Endothelial cell of umbilical vein (primary cell): ENCODE data around the gene PARP1. TPM values are rescaled to one million over a fixed set of nuclear protein-coding genes. Genes with fewer than 3 reads are reported as not detected.

Source experiments
- BruUV-seq: library from RNA; stranded (reverse); fragments of 400-500 nt; replicated peaks from 2 replicates; lab custom pipeline; 2021; lab: Mats Ljungman, UMichigan
- CTCF ChIA-PET: fragments of 300-600, 350-600 bp; sonication (Branson Sonifier 250); formaldehyde crosslinking; loops from one replicate; lab custom pipeline; 2021; ENCODE audit warnings: antibody characterized with exemption, inconsistent platforms; lab: Charles Lee
- POLR2A ChIA-PET: fragments of 300-600, 350-600 bp; sonication (Branson Sonifier 250); formaldehyde crosslinking; loops from one replicate; lab custom pipeline; 2021; ENCODE audit warnings: antibody characterized with exemption, inconsistent platforms; lab: Charles Lee
- DNase-seq: peaks from one replicate; pipeline ENCODE4 v3.0.0-alpha.2; 2011; ENCODE audit warnings: low read depth, low spot score
- FAIRE-seq: peaks from 2 replicates; lab custom pipeline; 2011; peaks lifted over from hg19 to GRCh38; lab: Jason Lieb, UNC
- H2AFZ ChIP-seq: 2 replicates; pipeline ENCODE4 v1.6.0; 2012; ENCODE audit warnings: low read depth, low read length, control low read depth, inconsistent platforms
- H3K27ac ChIP-seq: 2 replicates; pipeline ENCODE4 v1.5.1; 2011; ENCODE audit warnings: low read depth, mild to moderate bottlenecking, control low read depth, low read length, moderate library complexity; ENCODE audit not compliant: insufficient read depth
- H3K27me3 ChIP-seq, 2 experiments: 2 replicates each; pipeline versions ENCODE4 v1.6.0 to v1.6.1; 2011; ENCODE audit warnings: low read length in 2 of 2, mixed read lengths in 1 of 2; ENCODE audit not compliant: control insufficient read depth in 2 of 2, insufficient read depth in 2 of 2
- H3K36me3 ChIP-seq, 2 experiments: 2 replicates in 1 of 2; 3 replicates in 1 of 2; pipeline ENCODE4 v1.5.1; 2011; ENCODE audit warnings: low read length in 2 of 2, mild to moderate bottlenecking in 1 of 2, moderate library complexity in 1 of 2; ENCODE audit not compliant: control insufficient read depth in 2 of 2, insufficient read depth in 2 of 2; ENCODE audit errors: extremely low read depth in 1 of 2
- H3K4me1 ChIP-seq: 3 replicates; pipeline ENCODE4 v1.5.1; 2011; ENCODE audit warnings: mild to moderate bottlenecking, low read length; ENCODE audit not compliant: control insufficient read depth, insufficient read depth; ENCODE audit errors: extremely low read depth
- H3K4me2 ChIP-seq: 2 replicates; pipeline ENCODE4 v1.6.1; 2011; ENCODE audit warnings: low read length, control low read depth, mixed read lengths; ENCODE audit not compliant: insufficient read depth
- H3K4me3 ChIP-seq, 3 experiments: fragments of 200-600 bp in 1 of 3; sonication (generic), shearing (Covaris generic) in 1 of 3; replicated peaks in 1 of 3; 2 replicates each; pipeline ENCODE4 v1.5.1; 2011 to 2016; ENCODE audit warnings: control low read depth in 3 of 3, low read length in 3 of 3, mild to moderate bottlenecking in 2 of 3, inconsistent platforms in 1 of 3, low read depth in 1 of 3, moderate library complexity in 1 of 3; ENCODE audit not compliant: insufficient read depth in 1 of 3
- H3K79me2 ChIP-seq: 2 replicates; pipeline ENCODE4 v1.6.0; 2012; ENCODE audit warnings: low read length, inconsistent platforms; ENCODE audit not compliant: control insufficient read depth, insufficient read depth
- H3K9ac ChIP-seq: replicated peaks from 2 replicates; pipeline ENCODE3; 2011; ENCODE audit warnings: low read length, control low read depth; ENCODE audit not compliant: insufficient read depth; ENCODE audit errors: extremely low read depth
- H3K9me1 ChIP-seq: replicated peaks from 3 replicates; pipeline ENCODE4 v1.6.0; 2011; ENCODE audit warnings: mild to moderate bottlenecking, low read length; ENCODE audit not compliant: control insufficient read depth, insufficient read depth; ENCODE audit errors: extremely low read depth
- H3K9me3 ChIP-seq: replicated peaks from 2 replicates; pipeline ENCODE4 v1.5.1; 2012; ENCODE audit warnings: low read length, inconsistent platforms; ENCODE audit not compliant: control insufficient read depth, insufficient read depth
- H4K20me1 ChIP-seq: replicated peaks from 2 replicates; pipeline ENCODE3; 2011; ENCODE audit warnings: mild to moderate bottlenecking, low read length; ENCODE audit not compliant: control insufficient read depth, insufficient read depth; ENCODE audit errors: extremely low read depth
- EZH2 ChIP-seq: IDR thresholded peaks from 2 replicates; pipeline ENCODE4 v1.6.1; 2012; ENCODE audit warnings: borderline replicate concordance, low read depth, mild to moderate bottlenecking, moderate library complexity, low read length, inconsistent platforms; ENCODE audit not compliant: severe bottlenecking
- FOS ChIP-seq: IDR thresholded peaks from 2 replicates; pipeline ENCODE4 v1.6.1; 2011; ENCODE audit warnings: mild to moderate bottlenecking, low read length, moderate library complexity, borderline replicate concordance; ENCODE audit not compliant: insufficient read depth
- GATA2 ChIP-seq: IDR thresholded peaks from 2 replicates; pipeline ENCODE4 v1.7.0; 2011; ENCODE audit warnings: low read depth, mild to moderate bottlenecking, moderate library complexity, mixed read lengths, low read length; ENCODE audit not compliant: insufficient read length, insufficient read depth
- JUN ChIP-seq: IDR thresholded peaks from 2 replicates; pipeline ENCODE4 v1.6.1; 2011; ENCODE audit warnings: borderline replicate concordance, low read depth; ENCODE audit not compliant: insufficient read length, insufficient read depth
- MYC ChIP-seq: IDR thresholded peaks from one replicate; pipeline ENCODE4 v1.6.1; 2011; ENCODE audit warnings: mild to moderate bottlenecking, low read depth, low read length
- POLR2A ChIP-seq: IDR thresholded peaks from 2 replicates; pipeline ENCODE4 v1.6.1; 2012; ENCODE audit warnings: low read depth, mild to moderate bottlenecking, control low read depth, low read length
- POLR2AphosphoS5 ChIP-seq: IDR thresholded peaks from 2 replicates; pipeline ENCODE4 v1.6.1; 2012; ENCODE audit warnings: low read depth, mild to moderate bottlenecking, control low read depth, low read length, moderate library complexity; ENCODE audit not compliant: insufficient read depth
- dilution Hi-C: fragments of 300-500 bp; cut with MboI; formaldehyde crosslinking; loops from one replicate; pipeline ENCODE4 v1.15.0; 2019; ENCODE audit warnings: low sequenced_read_pairs; ENCODE audit not compliant: extremely low pct_ligation_motif_present
- intact Hi-C: fragments of 100-400 bp; cut with micrococcal nuclease; formaldehyde crosslinking; loops from one replicate; pipeline ENCODE4 v1.10.0; 2022
- polyA plus RNA-seq, 4 experiments: library from polyadenylated mRNA; depleted of rRNA in 3 of 4; stranded (reverse) in 3 of 4; unstranded in 1 of 4; fragments of >200 nt; gene quantifications; 2 replicates each; pipeline versions ENCODE4 v1.2.1 to v1.2.3, GENCODE V29; 2011 to 2012; ENCODE audit warnings: missing spikeins in 1 of 4
- total RNA-seq: library from RNA; stranded (reverse); gene quantifications from 2 replicates; pipeline ENCODE4 v1.2.3, GENCODE V29; 2021
- TF ChIP-seq, protein P1 (sequence below): IDR thresholded peaks from 2 replicates; pipeline ENCODE4 v1.6.1; 2011; ENCODE audit not compliant: insufficient read depth, insufficient read length
- TF ChIP-seq, protein P2 (sequence below), 2 donors: IDR thresholded peaks; 1 replicate in 1 of 2; 2 replicates in 1 of 2; pipeline ENCODE4 v1.5.1; 2011; ENCODE audit warnings: low read length in 2 of 2, mild to moderate bottlenecking in 2 of 2, moderate library complexity in 2 of 2, control low read depth in 1 of 2, inconsistent platforms in 1 of 2, low read depth in 1 of 2; ENCODE audit not compliant: insufficient read depth in 1 of 2; ENCODE audit errors: extremely low read depth in 1 of 2

Gene PARP1
- total and polyA plus RNA-seq, 2 donors (not counting 3 experiments of a cell fraction or from before 2014, with no cell fraction given), result 136 to 160 TPM

- CTCF ChIA-PET, result no interaction called here
- Histone ChIP-seq H3K4me3 (no peak overlapping the region), H3K36me3 (peaks cover 17 to 31% of the 10 kb centered on the region in 2 experiments), H3K4me1 (peaks cover 6% of the 10 kb centered on the region), H3K4me2 (no peak overlapping the region), H4K20me1 (no peaks in the 10 kb centered on the region), H3K27me3 (no peaks in the 10 kb centered on the region), H2AFZ (no peak overlapping the region), H3K9me3 (no peaks in the 10 kb centered on the region), H3K27ac (no peak overlapping the region), H3K9ac (no peak overlapping the region), H3K79me2 (no peaks in the 10 kb centered on the region), H3K9me1 (no peaks in the 10 kb centered on the region)
- BruUV-seq, result no TSS peak
- TF ChIP-seq, protein P1, sequence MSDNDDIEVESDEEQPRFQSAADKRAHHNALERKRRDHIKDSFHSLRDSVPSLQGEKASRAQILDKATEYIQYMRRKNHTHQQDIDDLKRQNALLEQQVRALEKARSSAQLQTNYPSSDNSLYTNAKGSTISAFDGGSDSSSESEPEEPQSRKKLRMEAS, result no peak
- TF ChIP-seq POLR2AphosphoS5 (no peak), JUN (no peak), GATA2 (no peak), MYC (no peak), POLR2A (no peak), FOS (no peak), EZH2 (no peak)
- TF ChIP-seq, protein P2, sequence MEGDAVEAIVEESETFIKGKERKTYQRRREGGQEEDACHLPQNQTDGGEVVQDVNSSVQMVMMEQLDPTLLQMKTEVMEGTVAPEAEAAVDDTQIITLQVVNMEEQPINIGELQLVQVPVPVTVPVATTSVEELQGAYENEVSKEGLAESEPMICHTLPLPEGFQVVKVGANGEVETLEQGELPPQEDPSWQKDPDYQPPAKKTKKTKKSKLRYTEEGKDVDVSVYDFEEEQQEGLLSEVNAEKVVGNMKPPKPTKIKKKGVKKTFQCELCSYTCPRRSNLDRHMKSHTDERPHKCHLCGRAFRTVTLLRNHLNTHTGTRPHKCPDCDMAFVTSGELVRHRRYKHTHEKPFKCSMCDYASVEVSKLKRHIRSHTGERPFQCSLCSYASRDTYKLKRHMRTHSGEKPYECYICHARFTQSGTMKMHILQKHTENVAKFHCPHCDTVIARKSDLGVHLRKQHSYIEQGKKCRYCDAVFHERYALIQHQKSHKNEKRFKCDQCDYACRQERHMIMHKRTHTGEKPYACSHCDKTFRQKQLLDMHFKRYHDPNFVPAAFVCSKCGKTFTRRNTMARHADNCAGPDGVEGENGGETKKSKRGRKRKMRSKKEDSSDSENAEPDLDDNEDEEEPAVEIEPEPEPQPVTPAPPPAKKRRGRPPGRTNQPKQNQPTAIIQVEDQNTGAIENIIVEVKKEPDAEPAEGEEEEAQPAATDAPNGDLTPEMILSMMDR (IDR thresholded peaks at IDR 0.05; ENCODE audit: extremely low read depth in 1 of 2, insufficient read depth in 1 of 2, low read depth in 1 of 2, low read length in 2 of 2), result no peak
- FAIRE-seq, result no peak
- dilution Hi-C loops, result no loop called here
- no peak for DNase-seq
- POLR2A ChIA-PET, result no interaction called here
- intact Hi-C loops, result no loop called here
Observed at GRCh38 chr1:226362891-226363447, 44.9 kb downstream of the PARP1 start.
